GM12878 (cell line): ENCODE data around the gene MYO7B. TPM values are rescaled to one million over a fixed set of nuclear protein-coding genes. Genes with fewer than 3 reads are reported as not detected.

Source experiments
- ATAC-seq: fragments of 200-7000 bp; cut with Tn5 transposase; 3 replicates; pipeline ENCODE4 v1.9.1; 2020; ENCODE audit warnings: mild to moderate bottlenecking, moderate library complexity
- BruUV-seq: library from RNA; stranded (reverse); fragments of 400-500 nt; replicated peaks from 2 replicates; lab custom pipeline; 2021; lab: Mats Ljungman, UMichigan
- CTCF ChIA-PET: fragments of 300-600 bp; sonication (Branson Sonifier 250); formaldehyde crosslinking; extraction: SDS; loops from one replicate; lab custom pipeline; 2021; ENCODE audit warnings: inconsistent platforms; lab: Yijun Ruan, JAX
- POLR2A ChIA-PET: fragments of 350-600 bp; formaldehyde crosslinking; extraction: SDS; loops from one replicate; lab custom pipeline; 2021; ENCODE audit warnings: inconsistent platforms; lab: Charles Lee
- RAD21 ChIA-PET: fragments of 300-600 bp; sonication (Branson Sonifier 250); formaldehyde crosslinking; loops from one replicate; lab custom pipeline; 2023; ENCODE audit warnings: antibody characterized with exemption; ENCODE audit not compliant: unreplicated experiment; lab: Charles Lee
- SMC1A ChIA-PET: fragments of 300-600 bp; sonication (Branson Sonifier 250); formaldehyde crosslinking; loops from one replicate; lab custom pipeline; 2023; ENCODE audit not compliant: unreplicated experiment, uncharacterized antibody; lab: Charles Lee
- DNase-seq: peaks from one replicate; pipeline ENCODE4 v3.0.0-alpha.2; 2011; ENCODE audit warnings: low read depth, low spot score
- FAIRE-seq: peaks from 3 replicates; lab custom pipeline; 2011; peaks lifted over from hg19 to GRCh38; lab: Jason Lieb, UNC
- H2AFZ ChIP-seq: 2 replicates; pipeline ENCODE4 v1.6.0; 2011; ENCODE audit warnings: low read depth, low read length, control low read depth; ENCODE audit not compliant: control insufficient read depth
- H3K27ac ChIP-seq: 2 replicates; pipeline ENCODE4 v1.5.1; 2011; ENCODE audit warnings: control low read depth; ENCODE audit not compliant: control insufficient read depth, insufficient read depth
- H3K27me3 ChIP-seq, 2 experiments: replicated peaks in 1 of 2; 2 replicates each; pipeline versions ENCODE4 v1.6.0 to v1.6.1; 2011; ENCODE audit warnings: low read length in 1 of 2; ENCODE audit not compliant: control insufficient read depth in 2 of 2, insufficient read depth in 2 of 2
- H3K36me3 ChIP-seq, 2 experiments: 2 replicates each; pipeline ENCODE4 v1.5.1; 2011; ENCODE audit warnings: low read length in 1 of 2; ENCODE audit not compliant: control insufficient read depth in 2 of 2, insufficient read depth in 2 of 2
- H3K4me1 ChIP-seq: 2 replicates; pipeline ENCODE4 v1.6.1; 2011; ENCODE audit warnings: mild to moderate bottlenecking, low read length, moderate library complexity, mixed read lengths; ENCODE audit not compliant: control insufficient read depth, insufficient read depth
- H3K4me2 ChIP-seq: 2 replicates; pipeline ENCODE4 v1.6.0; 2011; ENCODE audit warnings: control low read depth; ENCODE audit not compliant: control insufficient read depth, insufficient read depth
- H3K4me3 ChIP-seq: fragments of 200-600 bp; sonication (generic); 2 replicates; pipeline ENCODE4 v1.5.1; 2016
- H3K79me2 ChIP-seq: 2 replicates; pipeline ENCODE4 v1.6.0; 2011; ENCODE audit warnings: low read length; ENCODE audit not compliant: control insufficient read depth, insufficient read depth
- H3K9ac ChIP-seq: 2 replicates; pipeline ENCODE4 v1.8.0; 2011; ENCODE audit warnings: low read length, control low read depth, mixed read lengths; ENCODE audit not compliant: control insufficient read depth, insufficient read depth
- H3K9me3 ChIP-seq: replicated peaks from 3 replicates; pipeline ENCODE4 v1.5.1; 2011; ENCODE audit warnings: mild to moderate bottlenecking, low read length; ENCODE audit not compliant: control insufficient read depth, insufficient read depth
- H4K20me1 ChIP-seq: 2 replicates; pipeline ENCODE4 v1.6.0; 2011; ENCODE audit not compliant: control insufficient read depth, insufficient read depth
- CREM ChIP-seq: IDR thresholded peaks from 2 replicates; pipeline ENCODE4 v1.6.1; 2014; ENCODE audit warnings: antibody characterized with exemption, low read depth
- FOS ChIP-seq: IDR thresholded peaks from 3 replicates; pipeline ENCODE4 v1.6.1; 2011; ENCODE audit warnings: borderline replicate concordance; ENCODE audit not compliant: insufficient read length; ENCODE audit errors: extremely low read depth
- FOXK2 ChIP-seq: fragments of 450-650 bp; IDR thresholded peaks from 2 replicates; pipeline ENCODE4 v1.6.1; 2017; ENCODE audit warnings: mild to moderate bottlenecking, moderate library complexity
- RFX5 ChIP-seq: IDR thresholded peaks from 2 replicates; pipeline ENCODE4 v1.6.1; 2011; ENCODE audit warnings: low read depth, low read length, improper control_type of control experiment
- WGBS: methylation state at CpG from one replicate; pipeline ENCODE4 v1.1.6; 2016; ENCODE audit warnings: low lambda C conversion rate; ENCODE audit not compliant: insufficient replicate concordance, insufficient coverage; ENCODE audit errors: missing lambda C conversion rate; 5-methylcytosine and 5-hydroxymethylcytosine counted together
- in situ Hi-C: fragments of 300-500 bp; cut with MboI; formaldehyde crosslinking; loops from 9 replicates; pipeline ENCODE4 v1.14.3; 2018; ENCODE audit warnings: mixed read lengths
- intact Hi-C: fragments of 100-400 bp; cut with micrococcal nuclease; formaldehyde crosslinking; loops from one replicate; pipeline ENCODE4 v1.14.2; 2022; ENCODE audit not compliant: unreplicated experiment
- polyA plus RNA-seq, 11 experiments: library from polyadenylated mRNA; depleted of rRNA in 4 of 11; unstranded in 6 of 11; stranded (reverse) in 5 of 11; fragments of >200 nt; fragmentation: Nextera tagmentation in 4 of 11; fragmentation: Illumina TruSeq in 1 of 11; extraction: Ambion mirVana in 4 of 11; extraction: Trizol in 1 of 11; gene quantifications; 1 replicate in 1 of 11; 2 replicates in 10 of 11; pipeline versions ENCODE4 v1.2.1 to v1.2.3, GENCODE V29; 2011 to 2016; ENCODE audit warnings: inconsistent platforms in 2 of 11, missing spikeins in 2 of 11, low read depth in 1 of 11
- total RNA-seq, 4 experiments: library from RNA; depleted of rRNA in 3 of 4; stranded (reverse); fragments of >200 nt in 3 of 4; fragmentation: Illumina TruSeq in 1 of 4; extraction: Trizol in 1 of 4; gene quantifications; 2 replicates each; pipeline versions ENCODE4 v1.2.1 to v1.2.3, GENCODE V29; 2013 to 2021
- TF ChIP-seq, protein P1 (sequence below): fragments of 450-650 bp; IDR thresholded peaks from 2 replicates; pipeline ENCODE4 v1.6.1; 2014; ENCODE audit warnings: mild to moderate bottlenecking
- TF ChIP-seq, protein P2 (sequence below): fragments of 150-350 bp; IDR thresholded peaks from 2 replicates; pipeline ENCODE4 v1.6.1; 2014; ENCODE audit warnings: mild to moderate bottlenecking, low read depth, low read length

The MYO7B gene
- total and polyA plus RNA-seq, 10 of the 15 experiments (the other 5 are each of a cell fraction or from before 2014, with no cell fraction given): 0.08 to 4.8 (median 1.2) TPM

DNA sequence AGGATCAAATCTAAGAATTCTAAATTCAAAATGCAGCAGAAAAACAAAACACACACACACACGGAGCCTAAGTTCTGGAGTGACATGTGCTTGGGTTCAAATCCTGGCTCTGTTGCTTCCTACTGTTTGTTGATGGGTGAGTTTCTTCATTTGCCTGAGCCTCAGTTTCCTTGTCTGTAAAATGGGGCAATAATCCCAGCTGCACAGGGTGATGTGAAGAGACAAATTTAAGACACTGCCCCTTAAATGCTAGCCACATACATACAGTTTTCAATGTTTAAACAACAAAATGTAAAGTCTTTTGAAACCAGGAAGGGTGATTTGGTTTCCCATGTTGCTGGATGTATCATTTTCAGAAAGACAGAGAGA, 109.5 kb downstream of the MYO7B start (continued):
- TF ChIP-seq FOXK2: no peak
- TF ChIP-seq, protein P1, sequence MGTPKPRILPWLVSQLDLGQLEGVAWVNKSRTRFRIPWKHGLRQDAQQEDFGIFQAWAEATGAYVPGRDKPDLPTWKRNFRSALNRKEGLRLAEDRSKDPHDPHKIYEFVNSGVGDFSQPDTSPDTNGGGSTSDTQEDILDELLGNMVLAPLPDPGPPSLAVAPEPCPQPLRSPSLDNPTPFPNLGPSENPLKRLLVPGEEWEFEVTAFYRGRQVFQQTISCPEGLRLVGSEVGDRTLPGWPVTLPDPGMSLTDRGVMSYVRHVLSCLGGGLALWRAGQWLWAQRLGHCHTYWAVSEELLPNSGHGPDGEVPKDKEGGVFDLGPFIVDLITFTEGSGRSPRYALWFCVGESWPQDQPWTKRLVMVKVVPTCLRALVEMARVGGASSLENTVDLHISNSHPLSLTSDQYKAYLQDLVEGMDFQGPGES: no peak
- TF ChIP-seq, protein P2, sequence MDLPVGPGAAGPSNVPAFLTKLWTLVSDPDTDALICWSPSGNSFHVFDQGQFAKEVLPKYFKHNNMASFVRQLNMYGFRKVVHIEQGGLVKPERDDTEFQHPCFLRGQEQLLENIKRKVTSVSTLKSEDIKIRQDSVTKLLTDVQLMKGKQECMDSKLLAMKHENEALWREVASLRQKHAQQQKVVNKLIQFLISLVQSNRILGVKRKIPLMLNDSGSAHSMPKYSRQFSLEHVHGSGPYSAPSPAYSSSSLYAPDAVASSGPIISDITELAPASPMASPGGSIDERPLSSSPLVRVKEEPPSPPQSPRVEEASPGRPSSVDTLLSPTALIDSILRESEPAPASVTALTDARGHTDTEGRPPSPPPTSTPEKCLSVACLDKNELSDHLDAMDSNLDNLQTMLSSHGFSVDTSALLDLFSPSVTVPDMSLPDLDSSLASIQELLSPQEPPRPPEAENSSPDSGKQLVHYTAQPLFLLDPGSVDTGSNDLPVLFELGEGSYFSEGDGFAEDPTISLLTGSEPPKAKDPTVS: no peak

DNA sequence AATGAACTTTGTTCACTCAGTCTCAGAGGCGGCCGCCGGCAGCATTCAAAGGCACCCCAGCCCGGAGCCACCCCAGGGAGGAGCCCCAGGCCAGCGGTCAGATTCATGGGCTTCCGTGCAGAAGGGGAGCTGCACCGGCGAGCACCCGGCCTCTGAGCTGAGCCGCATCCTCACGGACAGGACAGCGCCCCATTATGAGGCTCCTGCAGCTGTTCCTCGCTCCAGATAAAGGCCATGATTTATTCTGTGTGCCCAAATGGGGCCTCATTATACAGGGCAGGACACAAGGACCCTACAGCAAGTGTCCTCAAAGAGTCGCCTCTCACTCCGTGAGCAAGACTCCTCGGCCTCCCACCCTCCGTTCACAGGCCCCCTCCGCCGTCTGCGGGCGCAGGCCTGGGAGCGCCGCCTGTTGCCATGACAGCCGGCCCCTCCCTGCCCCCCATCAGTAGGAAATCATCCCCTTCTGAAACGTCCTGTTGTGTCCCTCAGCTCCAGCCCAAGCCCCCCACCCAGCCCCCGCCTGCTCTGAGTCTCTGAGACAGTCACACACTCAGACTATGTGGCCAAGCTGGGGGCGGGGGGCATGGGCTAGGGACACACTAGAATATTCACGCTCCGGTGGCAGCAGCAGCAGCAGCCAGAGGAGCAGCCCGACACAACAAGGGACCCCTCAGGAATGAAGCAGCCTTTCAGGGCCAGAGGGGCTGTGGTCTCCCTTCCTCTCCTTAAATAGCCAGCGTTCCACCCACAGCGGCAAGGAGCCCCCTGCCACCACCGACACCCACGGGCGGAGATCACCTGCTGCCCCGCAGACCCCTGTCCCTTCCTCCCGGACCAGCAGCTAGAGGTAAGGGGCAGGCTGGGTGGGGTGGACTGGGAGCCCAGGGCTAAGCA, 110.2 kb downstream of the MYO7B start, which contains the start of gene GPR17:
Gene GPR17 (plus strand): TSS at position 759 of the 897 bp plus-strand sequence. CDS start 4,583 bp downstream, outside the sequence.
- POLR2A ChIA-PET: no interaction called here
- Histone ChIP-seq H3K79me2 (no peaks in the 10 kb centered on the region), H3K9ac (no peak within 1 kb of the TSS), H3K4me3 (no peak within 1 kb of the TSS), H3K36me3 (no peaks in the 10 kb centered on the region), H4K20me1 (no peaks in the 10 kb centered on the region), H3K27ac (no peak within 1 kb of the TSS), H3K4me2 (no peak within 1 kb of the TSS), H3K27me3 (no peaks in the 10 kb centered on the region), H3K4me1 (no peaks in the 10 kb centered on the region), H3K9me3 (no peaks in the 10 kb centered on the region), H2AFZ (no peak within 1 kb of the TSS)
- SMC1A ChIA-PET: interaction anchor here (1.1 to 1.6 kb wide), 2 partner anchors 82 to 119 kb away, joined by 3 read pairs; partner anchors contain the start of gene IWS1
- in situ Hi-C loops: loop anchor here (5.0 kb wide), 1 partner anchor 448 kb away; no protein-coding TSS in a partner anchor
- intact Hi-C loops: loop anchor here (5.0 kb wide), 1 partner anchor 118 kb away; the partner anchor contains the start of gene IWS1
- no peak for ATAC-seq
- no peak for DNase-seq
- FAIRE-seq: no peak
- RAD21 ChIA-PET: no interaction called here
- TF ChIP-seq FOS: no peak
- TF ChIP-seq RFX5: no peak
- no peak for TF ChIP-seq CREM
- CTCF ChIA-PET: interaction anchor here (0.9 to 1.7 kb wide), 3 partner anchors 9 to 449 kb away, joined by 3 to 5 read pairs (median 3); no protein-coding TSS in a partner anchor
- WGBS: 71% methylated on average over 36 of the region's 37 CpGs
- no TSS peak for BruUV-seq
